Gastroesophageal sphincter (tissue), 4 donors: ENCODE data around the gene ACSL4. TPM values are rescaled to one million over a fixed set of nuclear protein-coding genes. Genes with fewer than 3 reads are reported as not detected.

ENCODE experiments used
- ATAC-seq: fragments of 150-250 bp; one replicate; pipeline ENCODE4 v1.9.1; 2016; ENCODE audit warnings: mild to moderate bottlenecking, moderate library complexity
- H3K27ac ChIP-seq, 4 donors: fragments of 200-600 bp; sonication (generic) in 3 of 4; 1 replicate in 3 of 4; 2 replicates in 1 of 4; pipeline ENCODE4 v1.5.1; 2016 to 2019
- H3K27me3 ChIP-seq: fragments of 200-600 bp; sonication (generic); one replicate; pipeline ENCODE4 v1.5.1; 2019
- H3K36me3 ChIP-seq, 2 donors: fragments of 200-600 bp; sonication (generic); one replicate each; pipeline ENCODE4 v1.5.1; 2019; ENCODE audit warnings: control low read depth in 1 of 2
- H3K4me1 ChIP-seq, 3 donors: fragments of 200-600 bp; sonication (generic); 1 replicate in 2 of 3; 2 replicates in 1 of 3; pipeline ENCODE4 v1.5.1; 2016 to 2019; ENCODE audit warnings: control low read depth in 2 of 3
- H3K4me3 ChIP-seq, 2 donors: fragments of 200-600 bp; sonication (generic); one replicate each; pipeline ENCODE4 v1.5.1; 2019; ENCODE audit warnings: mild to moderate bottlenecking in 1 of 2, moderate library complexity in 1 of 2
- H3K9me3 ChIP-seq, 3 donors: fragments of 200-600 bp; sonication (generic); one replicate each; pipeline ENCODE4 v1.5.1; 2017 to 2019; ENCODE audit warnings: control low read depth in 2 of 3
- EP300 ChIP-seq: sonication (generic); formaldehyde crosslinking; IDR thresholded peaks from one replicate; pipeline ENCODE4 v1.6.1; 2017; ENCODE audit warnings: antibody characterized with exemption, mild to moderate bottlenecking
- POLR2A ChIP-seq, 2 donors: fragments of 450-650 bp; IDR thresholded peaks; one replicate each; pipeline ENCODE4 v1.6.1; 2017; ENCODE audit warnings: antibody characterized with exemption in 2 of 2, mild to moderate bottlenecking in 2 of 2, moderate library complexity in 1 of 2
- POLR2AphosphoS5 ChIP-seq: sonication (generic); formaldehyde crosslinking; IDR thresholded peaks from one replicate; pipeline ENCODE4 v1.6.1; 2017; ENCODE audit warnings: antibody characterized with exemption
- WGBS, 2 donors: methylation state at CpG; one replicate each; pipeline ENCODE4 v1.1.5; 2018; ENCODE audit warnings: low coverage in 1 of 2; 5-methylcytosine and 5-hydroxymethylcytosine counted together
- total RNA-seq, 4 donors: library from RNA; depleted of rRNA; stranded (reverse); fragments of >200 nt; gene quantifications; one replicate each; pipeline ENCODE4 v1.1.0, GENCODE V29; 2016
- TF ChIP-seq, protein P1 (sequence below), 4 experiments: fragments of 200-600 bp in 2 of 4; fragments of 450-650 bp in 2 of 4; sonication (generic) in 1 of 4; IDR thresholded peaks; one replicate each; pipeline ENCODE4 v1.5.1; 2017 to 2019; ENCODE audit warnings: antibody characterized with exemption in 4 of 4, mild to moderate bottlenecking in 2 of 4, moderate library complexity in 2 of 4

Gene ACSL4
- total RNA-seq, 4 donors from 2014 or later = 43.0 to 96.5 (median 53.1) TPM

DNA sequence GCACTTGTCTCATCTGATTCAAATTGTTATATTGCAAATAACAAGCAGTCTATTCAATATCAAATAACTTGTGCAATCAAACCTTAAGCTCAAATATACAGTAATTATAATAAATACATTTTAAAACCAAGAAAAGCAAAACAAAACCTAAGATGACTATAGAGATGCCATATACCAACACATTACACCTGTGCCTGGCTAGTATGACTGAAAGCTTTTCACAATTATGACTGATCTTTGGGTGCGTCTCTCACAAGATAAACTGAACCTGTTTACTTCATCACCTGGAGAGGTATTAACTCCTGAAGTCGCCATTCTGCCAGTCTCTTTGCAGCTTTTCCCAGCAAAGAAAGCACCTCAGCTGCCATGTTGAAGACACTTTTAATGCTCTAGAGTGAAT, 41.3 kb downstream of the ACSL4 start:
- Histone ChIP-seq H3K4me3 (no peak overlapping the region), H3K4me1 (no peaks in the 10 kb centered on the region), H3K27ac (no peak overlapping the region), H3K27me3 (no peaks in the 10 kb centered on the region), H3K9me3 (no peaks in the 10 kb centered on the region), H3K36me3 (no peaks in the 10 kb centered on the region)
- TF ChIP-seq POLR2AphosphoS5 = no peak
- no peak for TF ChIP-seq EP300
- TF ChIP-seq POLR2A (IDR thresholded peaks at IDR 0.05) = no peak
- ATAC-seq = no peak
- 56 to 90% methylated on average over 2 of the region's 2 CpGs for WGBS, 2 donors

DNA sequence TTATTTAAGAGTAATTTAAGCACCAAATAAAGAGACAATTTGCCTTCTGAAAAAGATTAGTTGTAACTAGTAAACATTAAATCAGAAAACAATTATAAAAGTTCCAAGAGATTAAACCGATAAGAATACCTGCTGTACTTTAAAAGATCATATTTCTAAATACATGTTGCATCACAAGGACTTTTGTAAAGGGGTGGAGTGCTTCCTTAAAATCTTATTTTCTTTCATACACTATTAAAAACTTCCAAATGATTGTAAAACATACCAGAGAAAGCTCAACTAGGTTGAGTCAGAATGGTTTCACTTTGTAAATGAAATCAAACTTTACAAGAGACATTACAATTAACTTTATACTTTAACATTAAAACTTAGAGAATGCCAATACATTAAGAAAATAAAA, 41.8 kb downstream of the ACSL4 start:
- ATAC-seq = no peak
- 50 to 71% methylated on average over 1 of the region's 1 CpG for WGBS, 2 donors
- H3K27me3 ChIP-seq = no peaks in the 10 kb centered on the region
- no peaks in the 10 kb centered on the region for H3K36me3 ChIP-seq
- H3K4me1 ChIP-seq = no peaks in the 10 kb centered on the region
- TF ChIP-seq EP300 = no peak
- TF ChIP-seq POLR2AphosphoS5 = no peak
- TF ChIP-seq POLR2A (IDR thresholded peaks at IDR 0.05) = no peak
- TF ChIP-seq, protein P1, sequence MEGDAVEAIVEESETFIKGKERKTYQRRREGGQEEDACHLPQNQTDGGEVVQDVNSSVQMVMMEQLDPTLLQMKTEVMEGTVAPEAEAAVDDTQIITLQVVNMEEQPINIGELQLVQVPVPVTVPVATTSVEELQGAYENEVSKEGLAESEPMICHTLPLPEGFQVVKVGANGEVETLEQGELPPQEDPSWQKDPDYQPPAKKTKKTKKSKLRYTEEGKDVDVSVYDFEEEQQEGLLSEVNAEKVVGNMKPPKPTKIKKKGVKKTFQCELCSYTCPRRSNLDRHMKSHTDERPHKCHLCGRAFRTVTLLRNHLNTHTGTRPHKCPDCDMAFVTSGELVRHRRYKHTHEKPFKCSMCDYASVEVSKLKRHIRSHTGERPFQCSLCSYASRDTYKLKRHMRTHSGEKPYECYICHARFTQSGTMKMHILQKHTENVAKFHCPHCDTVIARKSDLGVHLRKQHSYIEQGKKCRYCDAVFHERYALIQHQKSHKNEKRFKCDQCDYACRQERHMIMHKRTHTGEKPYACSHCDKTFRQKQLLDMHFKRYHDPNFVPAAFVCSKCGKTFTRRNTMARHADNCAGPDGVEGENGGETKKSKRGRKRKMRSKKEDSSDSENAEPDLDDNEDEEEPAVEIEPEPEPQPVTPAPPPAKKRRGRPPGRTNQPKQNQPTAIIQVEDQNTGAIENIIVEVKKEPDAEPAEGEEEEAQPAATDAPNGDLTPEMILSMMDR (IDR thresholded peaks at IDR 0.05) = no peak
- no peak overlapping the region for H3K27ac ChIP-seq
- no peak overlapping the region for H3K4me3 ChIP-seq
- no peaks in the 10 kb centered on the region for H3K9me3 ChIP-seq

DNA sequence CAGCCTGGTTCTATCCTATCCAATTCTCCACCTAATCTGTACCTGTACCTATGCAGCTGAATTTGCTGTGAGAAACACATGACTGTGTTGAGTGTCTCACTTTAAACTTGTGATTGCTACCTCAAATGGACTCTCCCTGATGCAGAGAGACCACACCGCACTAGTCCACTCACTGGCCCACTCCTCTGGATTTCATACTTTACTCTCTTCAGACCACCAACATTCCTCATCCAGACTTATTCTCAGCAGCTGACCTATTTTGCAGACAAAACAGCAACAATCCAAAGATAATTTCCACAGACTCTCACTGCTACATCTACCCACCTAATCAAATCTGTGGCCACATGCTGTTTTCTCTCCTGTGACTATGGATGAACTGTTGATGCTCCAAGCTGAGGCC, 45.2 kb downstream of the ACSL4 start:
- Histone ChIP-seq H3K27me3 (no peaks in the 10 kb centered on the region), H3K36me3 (no peaks in the 10 kb centered on the region), H3K27ac (no peak overlapping the region), H3K9me3 (no peaks in the 10 kb centered on the region), H3K4me1 (peaks cover 0 to 8% (median 0%) of the 10 kb centered on the region in 3 donors), H3K4me3 (no peak overlapping the region)
- WGBS, 2 donors = 78 to 100% methylated on average over 1 of the region's 1 CpG
- TF ChIP-seq, protein P1 (IDR thresholded peaks at IDR 0.05) = no peak
- no peak for TF ChIP-seq EP300
- TF ChIP-seq POLR2AphosphoS5 = no peak
- TF ChIP-seq POLR2A (IDR thresholded peaks at IDR 0.05) = no peak
- ATAC-seq = no peak

DNA sequence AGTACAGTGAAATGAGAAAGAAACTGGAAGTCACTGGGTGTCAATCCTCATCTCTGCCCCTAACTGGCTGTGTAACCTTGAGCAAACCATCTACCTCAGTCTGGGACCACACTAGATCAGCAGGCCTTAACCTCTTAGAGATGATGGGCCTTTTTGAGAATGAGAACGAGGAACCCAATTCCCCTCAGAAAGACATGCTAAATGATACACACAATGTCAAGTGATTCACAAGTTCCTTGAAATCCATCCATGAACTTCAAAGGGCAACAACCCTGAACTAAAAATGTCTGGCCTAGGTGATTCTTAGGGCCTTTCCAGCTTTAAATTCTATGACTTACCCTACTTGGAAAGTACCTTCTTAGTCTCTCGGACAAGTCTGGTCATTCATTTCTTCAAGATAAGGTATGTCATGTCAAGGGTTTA, 47.4 kb downstream of the ACSL4 start:
- Histone ChIP-seq H3K9me3 (no peaks in the 10 kb centered on the region), H3K4me1 (peaks cover 0 to 8% (median 0%) of the 10 kb centered on the region in 3 donors), H3K27me3 (no peaks in the 10 kb centered on the region), H3K4me3 (no peak overlapping the region), H3K27ac (no peak overlapping the region), H3K36me3 (peaks cover 0 to 2% of the 10 kb centered on the region in 2 donors)
- TF ChIP-seq POLR2AphosphoS5 (no peak), EP300 (no peak), POLR2A (IDR thresholded peaks at IDR 0.05) (no peak)
- TF ChIP-seq, protein P1 (IDR thresholded peaks at IDR 0.05) = no peak
- 75% methylated on average over 2 of the region's 2 CpGs; no CpG with 5 or more reads in 1 of the 2 donors for WGBS, 2 donors
- no peak for ATAC-seq

DNA sequence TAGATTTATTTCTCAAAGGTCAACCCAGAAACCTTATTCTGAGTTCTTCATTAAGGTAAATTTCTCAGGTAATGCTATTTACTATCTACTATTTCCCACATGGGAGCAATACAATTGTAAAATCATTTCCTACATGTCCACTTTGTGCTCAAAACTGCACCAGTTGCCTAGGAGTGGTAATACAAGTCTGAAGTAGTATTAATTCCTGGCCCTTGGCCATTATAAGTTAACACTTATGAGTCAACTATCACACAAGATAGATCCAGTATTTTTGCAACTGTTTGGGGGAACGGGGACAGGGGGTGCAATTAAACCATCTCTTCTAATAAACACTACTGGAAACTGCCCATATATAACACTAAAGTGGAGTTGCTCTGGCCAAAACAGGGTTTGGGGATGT, 48.9 kb downstream of the ACSL4 start:
- no peaks in the 10 kb centered on the region for H3K9me3 ChIP-seq
- peaks cover 0 to 13% of the 10 kb centered on the region in 2 donors for H3K36me3 ChIP-seq
- H3K27ac ChIP-seq = no peak overlapping the region
- no peak for TF ChIP-seq POLR2AphosphoS5
- H3K4me1 ChIP-seq = peaks cover 0 to 8% (median 0%) of the 10 kb centered on the region in 3 donors
- H3K4me3 ChIP-seq = no peak overlapping the region
- no peaks in the 10 kb centered on the region for H3K27me3 ChIP-seq
- no CpG with 5 or more reads among the region's 1 CpG for WGBS, 2 donors
- ATAC-seq = no peak

DNA sequence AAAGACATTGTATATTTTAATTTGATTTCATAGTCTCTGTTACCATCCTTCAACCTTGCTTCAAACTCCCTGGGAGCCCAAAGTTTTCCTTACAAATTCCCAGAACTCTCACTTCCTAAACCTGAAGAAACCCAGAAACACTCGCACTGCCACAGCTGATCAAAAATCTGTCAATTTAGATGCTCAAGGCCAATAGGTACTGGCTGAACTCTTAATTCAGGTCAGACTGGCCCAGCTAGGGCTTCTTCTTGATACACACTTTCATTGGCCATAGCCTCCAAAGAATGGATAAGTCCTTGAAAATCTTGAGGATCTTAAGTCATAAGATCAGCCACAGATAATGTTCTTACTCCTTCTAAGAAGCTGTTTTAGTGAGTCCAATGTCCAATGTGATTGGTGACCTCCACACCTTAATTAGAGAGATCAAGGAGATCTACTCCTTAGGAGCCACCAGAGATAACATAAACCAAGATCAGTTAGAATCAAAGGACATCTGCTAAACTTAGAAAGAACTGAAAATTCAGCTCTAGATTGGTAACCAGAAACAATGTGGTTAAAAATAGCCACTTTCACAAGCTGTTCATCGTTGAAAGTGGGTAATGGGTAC, 51.5 kb downstream of the ACSL4 start:
- no peak overlapping the region for H3K4me3 ChIP-seq
- no peaks in the 10 kb centered on the region for H3K27me3 ChIP-seq
- no peak for ATAC-seq
- H3K36me3 ChIP-seq = peaks cover 0 to 30% of the 10 kb centered on the region in 2 donors
- H3K4me1 ChIP-seq = peaks cover 0 to 8% (median 0%) of the 10 kb centered on the region in 3 donors
- no peak overlapping the region for H3K27ac ChIP-seq
- no peaks in the 10 kb centered on the region for H3K9me3 ChIP-seq
- 36 to 80% methylated on average over 1 of the region's 2 CpGs for WGBS, 2 donors
- TF ChIP-seq EP300 = no peak
- TF ChIP-seq, protein P1 (IDR thresholded peaks at IDR 0.05) = no peak
- TF ChIP-seq POLR2A (IDR thresholded peaks at IDR 0.05) = no peak
- TF ChIP-seq POLR2AphosphoS5 = no peak
